Pancreas (tissue), 10 donors: Measurements from ENCODE around the gene THPO. TPM values are rescaled to one million over a fixed set of nuclear protein-coding genes. Genes with fewer than 3 reads are reported as not detected.

Source experiments
- ATAC-seq, 4 donors: fragments of 200-7000 bp; cut with Tn5 transposase; one replicate each; pipeline versions ENCODE4 v1.8.0 to v1.9.1; 2020; ENCODE audit warnings: mild to moderate bottlenecking in 4 of 4, moderate library complexity in 4 of 4
- DNase-seq, 6 donors: peaks; one replicate each; pipeline ENCODE4 v3.0.0-alpha.2; 2020
- FAIRE-seq: peaks from 2 replicates; lab custom pipeline; 2012; peaks lifted over from hg19 to GRCh38; lab: Jason Lieb, UNC
- H3K27ac ChIP-seq, 4 donors: fragments of 200-600 bp; sonication (generic); 1 replicate in 3 of 4; 2 replicates in 1 of 4; pipeline versions ENCODE4 v1.5.0 to v1.8.0; 2020
- H3K27me3 ChIP-seq, 4 donors: fragments of 200-600 bp; one replicate each; pipeline ENCODE4 v1.8.0; 2021
- H3K36me3 ChIP-seq, 3 donors: fragments of 200-600 bp; sonication (generic) in 1 of 3; one replicate each; pipeline versions ENCODE4 v1.5.0 to v1.8.0; 2020 to 2021
- H3K4me1 ChIP-seq, 3 donors: fragments of 200-600 bp; one replicate each; pipeline ENCODE4 v1.8.0; 2021
- H3K4me3 ChIP-seq, 4 donors: fragments of 200-600 bp; sonication (generic) in 2 of 4; one replicate each; pipeline versions ENCODE4 v1.5.0 to v1.8.0; 2020 to 2021
- H3K9me3 ChIP-seq, 4 donors: fragments of 200-600 bp; one replicate each; pipeline ENCODE4 v1.8.0; 2021
- CTCF ChIP-seq, 4 donors: fragments of 200-600 bp; sonication (generic) in 3 of 4; IDR thresholded peaks; one replicate each; pipeline versions ENCODE4 v1.5.0 to v1.8.0; 2021; ENCODE audit warnings: antibody characterized with exemption in 4 of 4
- WGBS, 2 donors: extraction: QIAGEN DNeasy Blood & Tissue Kit; methylation state at CpG; one replicate each; pipeline ENCODE4 v1.1.7; 2013; 5-methylcytosine and 5-hydroxymethylcytosine counted together
- intact Hi-C, 3 donors: fragments of 100-400 bp; cut with DNase I; formaldehyde crosslinking; loops; one replicate each; pipeline versions ENCODE4 v1.11.1 to v1.14.2; 2022
- polyA plus RNA-seq, 2 donors: library from polyadenylated mRNA; stranded (reverse); fragments of 200-250 nt; gene quantifications; one replicate each; pipeline ENCODE4 v1.2.3, GENCODE V29; 2013
- total RNA-seq, 6 donors: library from RNA; stranded (reverse); fragmentation: NEBNext Ultra II Directional in 4 of 6; extraction: Animal tissue kit (Norgen Biotek cat#: 25700) in 4 of 6; gene quantifications; one replicate each; pipeline versions ENCODE4 v1.2.1 to v1.2.4, GENCODE V29; 2021 to 2023
- donor health status: healthy with polysubstance abuse.
- donor health status: DM: no; HTN: no; CAD: no; lungs with moderate emphysema.
- donor health status: DM: no; HTN: no; CAD: no.
- donor health status: control.
- donor health status: control.
- donor health status: Bipolar disorder and iron deficiency.
- donor health status: DM: yes; HTN: yes; CAD: no.
- donor health status: DM: no; HTN: no; CAD: no.
- donor health status: DM: no; HTN: no; CAD: no.
- donor health status: DM: yes; HTN: yes; CAD: no.

THPO gene
- total and polyA plus RNA-seq, 8 donors: 0.28 to 1.3 (median 0.54) TPM; not detected in 1

GRCh38 chr3:184417619-184418327 lies 39.8 kb upstream of the THPO start:
- peak; percentile 96 to 100 (median 98) for ATAC-seq
- intact Hi-C loops: no loop called here
- FAIRE-seq: no peak
- Histone ChIP-seq H3K27me3 (no peaks in the 10 kb centered on the region), H3K4me3 (no peak overlapping the region), H3K4me1 (no peaks in the 10 kb centered on the region), H3K36me3 (no peaks in the 10 kb centered on the region), H3K27ac (no peak overlapping the region), H3K9me3 (no peaks in the 10 kb centered on the region)
- peak; percentile 72 to 84 (median 80) for TF ChIP-seq CTCF (IDR thresholded peaks at IDR 0.05)
- WGBS, 2 donors: 22 to 29% methylated on average over 14 of the region's 14 CpGs
- DNase-seq: peak; percentile 65 to 87 (median 78)

GRCh38 chr3:184415203-184415490 lies 37.1 kb upstream of the THPO start:
- ATAC-seq (no peak), DNase-seq (no peak), FAIRE-seq (no peak)
- TF ChIP-seq CTCF (IDR thresholded peaks at IDR 0.05): no peak
- Histone ChIP-seq H3K4me1 (no peaks in the 10 kb centered on the region), H3K9me3 (no peaks in the 10 kb centered on the region), H3K27me3 (no peaks in the 10 kb centered on the region), H3K36me3 (no peaks in the 10 kb centered on the region), H3K27ac (no peak overlapping the region), H3K4me3 (no peak overlapping the region)
- intact Hi-C loops: no loop called here
- WGBS, 2 donors: 77 to 87% methylated on average over 4 of the region's 4 CpGs

GRCh38 chr3:184414418-184415202 lies 36.6 kb upstream of the THPO start:
- ATAC-seq (no peak), DNase-seq (no peak), FAIRE-seq (no peak)
- H3K9me3 ChIP-seq: no peaks in the 10 kb centered on the region
- H3K27ac ChIP-seq: no peak overlapping the region
- 78 to 84% methylated on average over 16 of the region's 16 CpGs for WGBS, 2 donors
- no peaks in the 10 kb centered on the region for H3K27me3 ChIP-seq
- no peak for TF ChIP-seq CTCF (IDR thresholded peaks at IDR 0.05)
- no peaks in the 10 kb centered on the region for H3K4me1 ChIP-seq
- no peak overlapping the region for H3K4me3 ChIP-seq
- no peaks in the 10 kb centered on the region for H3K36me3 ChIP-seq
- intact Hi-C loops: no loop called here

- H3K9me3 ChIP-seq: no peaks in the 10 kb centered on the region
- no peak for DNase-seq
- no peaks in the 10 kb centered on the region for H3K27me3 ChIP-seq
- no peak overlapping the region for H3K27ac ChIP-seq
- WGBS, 2 donors: 61 to 79% methylated on average over 12 of the region's 12 CpGs
- H3K4me1 ChIP-seq: no peaks in the 10 kb centered on the region
- no peaks in the 10 kb centered on the region for H3K36me3 ChIP-seq
- H3K4me3 ChIP-seq: no peak overlapping the region
- FAIRE-seq: no peak
- TF ChIP-seq CTCF (IDR thresholded peaks at IDR 0.05): no peak
- intact Hi-C loops: no loop called here
- ATAC-seq: no peak
These were observed 32.0 kb upstream of the THPO start for GRCh38 chr3:184409946-184410500.
